ENCODE data around the gene UBFD1. TPM values are rescaled to one million over a fixed set of nuclear protein-coding genes. Genes with fewer than 3 reads are reported as not detected.

UBFD1 gene
- polyA plus RNA-seq, 2 of the 4 experiments (the other 2 are of a cell fraction): 60.0 to 78.0 TPM

GRCh38 chr16:23511731-23512130 lies 45.8 kb upstream of the UBFD1 start:
- CTCF ChIA-PET: no interaction called here
- WGBS (ENCODE audit: missing lambda C conversion rate): 94% methylated on average over 7 of the region's 7 CpGs
- DNase-seq (ENCODE audit: low read depth in 1 of 2, low spot score in 1 of 2): no peak

GRCh38 chr16:23512168-23512695 lies 45.3 kb upstream of the UBFD1 start:
- Histone ChIP-seq H3K4me2 (no peak overlapping the region), H3K27ac (no peak overlapping the region), H3K4me3 (no peak overlapping the region), H3K4me1 (peaks cover 6% of the 10 kb centered on the region), H3K9me3 (no peaks in the 10 kb centered on the region)
- ChIA-PET CTCF (interaction anchor here (0.6 to 0.7 kb wide), 2 partner anchors 10 to 383 kb away, joined by 3 read pairs; no protein-coding TSS in a partner anchor), POLR2A (no interaction called here)
- DNase-seq (ENCODE audit: low read depth in 1 of 2, low spot score in 1 of 2): no peak
- WGBS (ENCODE audit: missing lambda C conversion rate): 90% methylated on average over 4 of the region's 4 CpGs
- TF ChIP-seq HOXB13 (CRISPR knock-in tag; IDR thresholded peaks at IDR 0.05; ENCODE audit: low read depth): no peak
- no peak for TF ChIP-seq MAFK (IDR thresholded peaks at IDR 0.05; ENCODE audit: partially characterized antibody)
- TF ChIP-seq HOXB5 (CRISPR knock-in tag; IDR thresholded peaks at IDR 0.05): no peak
- TF ChIP-seq EHF (CRISPR knock-in tag; IDR thresholded peaks at IDR 0.05): no peak
- no peak for TF ChIP-seq RNF2 (IDR thresholded peaks at IDR 0.05; ENCODE audit: borderline replicate concordance, low read depth)
- TF ChIP-seq MAX (IDR thresholded peaks at IDR 0.05): no peak
- no peak for TF ChIP-seq ATOH8 (CRISPR knock-in tag; IDR thresholded peaks at IDR 0.05; ENCODE audit: low read depth)
- TF ChIP-seq PHF8 (IDR thresholded peaks at IDR 0.05; ENCODE audit: borderline replicate concordance, low read depth): no peak
- TF ChIP-seq RCOR1 (IDR thresholded peaks at IDR 0.05; ENCODE audit: low read depth, low read length): no peak
- no peak for TF ChIP-seq FOSB (CRISPR knock-in tag; IDR thresholded peaks at IDR 0.05)
- no peak for TF ChIP-seq E2F6 (IDR thresholded peaks at IDR 0.05; ENCODE audit: borderline replicate concordance, low read depth)
- no peak for TF ChIP-seq MAZ (IDR thresholded peaks at IDR 0.05; ENCODE audit: borderline replicate concordance, low read depth, low read length)
- TF ChIP-seq ESRRA (IDR thresholded peaks at IDR 0.05; ENCODE audit: borderline replicate concordance, low read length): no peak
- no peak for TF ChIP-seq ZNF302 (CRISPR knock-in tag; IDR thresholded peaks at IDR 0.05)
- no peak for TF ChIP-seq RARB (CRISPR knock-in tag; IDR thresholded peaks at IDR 0.05)
- no peak for TF ChIP-seq HDAC2 (IDR thresholded peaks at IDR 0.05)
- TF ChIP-seq GATA3 (IDR thresholded peaks at IDR 0.05; ENCODE audit: borderline replicate concordance): no peak
- TF ChIP-seq CHD4 (IDR thresholded peaks at IDR 0.05; ENCODE audit: borderline replicate concordance): no peak
- no peak for TF ChIP-seq RFX5 (IDR thresholded peaks at IDR 0.05)
- ATAC-seq: no peak
- no peak for FAIRE-seq

More at GRCh38 chr16:23511731-23512130, 45.8 kb upstream of the UBFD1 start:
- POLR2A ChIA-PET: no interaction called here
- peaks cover 6% of the 10 kb centered on the region for H3K4me1 ChIP-seq
- no peak for ATAC-seq
- H3K9me3 ChIP-seq: no peaks in the 10 kb centered on the region
- no peak overlapping the region for H3K4me2 ChIP-seq
- TF ChIP-seq ZSCAN20 (CRISPR knock-in tag; IDR thresholded peaks at IDR 0.05): no peak
- TF ChIP-seq HOXB5 (CRISPR knock-in tag; IDR thresholded peaks at IDR 0.05): no peak
- TF ChIP-seq ZNF302 (CRISPR knock-in tag; IDR thresholded peaks at IDR 0.05): no peak
- TF ChIP-seq HDAC2 (IDR thresholded peaks at IDR 0.05): no peak
- TF ChIP-seq EHMT2 (IDR thresholded peaks at IDR 0.05; ENCODE audit: low read depth): no peak
- no peak for TF ChIP-seq FOXS1 (CRISPR knock-in tag; IDR thresholded peaks at IDR 0.05)
- no peak for TF ChIP-seq HOXB13 (CRISPR knock-in tag; IDR thresholded peaks at IDR 0.05; ENCODE audit: low read depth)
- no peak for TF ChIP-seq JUNB (IDR thresholded peaks at IDR 0.05)
- no peak for TF ChIP-seq KDM1A (IDR thresholded peaks at IDR 0.05; ENCODE audit: low read depth)
- TF ChIP-seq USF2 (IDR thresholded peaks at IDR 0.05): no peak
- TF ChIP-seq HOXA7 (CRISPR knock-in tag; IDR thresholded peaks at IDR 0.05): no peak
- no peak for TF ChIP-seq HEYL (CRISPR knock-in tag; IDR thresholded peaks at IDR 0.05)
- TF ChIP-seq MAZ (IDR thresholded peaks at IDR 0.05; ENCODE audit: borderline replicate concordance, low read depth, low read length): no peak
- no peak for TF ChIP-seq NR3C1 (IDR thresholded peaks at IDR 0.05)
- H3K4me3 ChIP-seq: no peak overlapping the region
- no peak for FAIRE-seq
- H3K27ac ChIP-seq: no peak overlapping the region

Data from A549 (cell line).